ENCODE measurements around the gene HCN1. TPM values are rescaled to one million over a fixed set of nuclear protein-coding genes. Genes with fewer than 3 reads are reported as not detected.
"Not testable (repeated sequence)": the region's sequence is repeated elsewhere in the genome, so short reads cannot be mapped to it uniquely, and the experiment has no call there.

Gene HCN1
- total and polyA plus RNA-seq, 12 donors: 0.05 to 0.20 (median 0.07) TPM; not detected in 3

DNA sequence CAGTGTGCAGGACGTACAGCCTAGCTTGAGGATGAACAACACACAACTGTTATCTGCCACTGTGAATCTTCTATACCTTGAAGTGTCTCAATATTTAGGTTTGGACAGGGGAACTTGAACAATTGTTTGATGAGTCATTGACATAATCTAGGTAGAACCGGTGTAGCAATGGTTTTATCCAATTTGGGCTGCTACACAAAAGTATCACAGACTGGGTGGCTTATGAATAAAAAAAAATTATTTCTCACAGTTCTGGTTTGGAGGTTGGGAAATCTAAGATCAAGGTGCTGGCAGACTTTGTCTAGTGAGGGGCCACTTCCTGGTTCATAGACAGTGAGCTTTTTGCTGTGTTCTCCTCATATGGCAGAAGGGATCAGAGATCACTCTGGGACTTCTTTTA is 359.7 kb downstream of the HCN1 start:
- WGBS, 2 donors: 70 to 74% methylated on average over 2 of the region's 2 CpGs
- Histone ChIP-seq H3K27ac (peak overlapping the region in 2 of 10 donors; percentile 67 to 78), H3K4me1 (peaks cover 0 to 19% (median 0%) of the 10 kb centered on the region in 9 donors), H3K9me3 (peaks cover 0 to 12% (median 0%) of the 10 kb centered on the region in 11 donors), H3K27me3 (no peaks in the 10 kb centered on the region), H3K4me3 (no peak overlapping the region), H3K36me3 (no peaks in the 10 kb centered on the region)
- DNase-seq: no peak
- peak in 1 of 8 donors; percentile 7 for ATAC-seq
- TF ChIP-seq, protein P1, sequence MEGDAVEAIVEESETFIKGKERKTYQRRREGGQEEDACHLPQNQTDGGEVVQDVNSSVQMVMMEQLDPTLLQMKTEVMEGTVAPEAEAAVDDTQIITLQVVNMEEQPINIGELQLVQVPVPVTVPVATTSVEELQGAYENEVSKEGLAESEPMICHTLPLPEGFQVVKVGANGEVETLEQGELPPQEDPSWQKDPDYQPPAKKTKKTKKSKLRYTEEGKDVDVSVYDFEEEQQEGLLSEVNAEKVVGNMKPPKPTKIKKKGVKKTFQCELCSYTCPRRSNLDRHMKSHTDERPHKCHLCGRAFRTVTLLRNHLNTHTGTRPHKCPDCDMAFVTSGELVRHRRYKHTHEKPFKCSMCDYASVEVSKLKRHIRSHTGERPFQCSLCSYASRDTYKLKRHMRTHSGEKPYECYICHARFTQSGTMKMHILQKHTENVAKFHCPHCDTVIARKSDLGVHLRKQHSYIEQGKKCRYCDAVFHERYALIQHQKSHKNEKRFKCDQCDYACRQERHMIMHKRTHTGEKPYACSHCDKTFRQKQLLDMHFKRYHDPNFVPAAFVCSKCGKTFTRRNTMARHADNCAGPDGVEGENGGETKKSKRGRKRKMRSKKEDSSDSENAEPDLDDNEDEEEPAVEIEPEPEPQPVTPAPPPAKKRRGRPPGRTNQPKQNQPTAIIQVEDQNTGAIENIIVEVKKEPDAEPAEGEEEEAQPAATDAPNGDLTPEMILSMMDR (IDR thresholded peaks at IDR 0.05): no peak
- intact Hi-C loops (cut with DNase I): loop anchor here in 1 of 10 donors (10.0 kb wide), 1 partner anchor 62 kb away; no protein-coding TSS in a partner anchor

DNA sequence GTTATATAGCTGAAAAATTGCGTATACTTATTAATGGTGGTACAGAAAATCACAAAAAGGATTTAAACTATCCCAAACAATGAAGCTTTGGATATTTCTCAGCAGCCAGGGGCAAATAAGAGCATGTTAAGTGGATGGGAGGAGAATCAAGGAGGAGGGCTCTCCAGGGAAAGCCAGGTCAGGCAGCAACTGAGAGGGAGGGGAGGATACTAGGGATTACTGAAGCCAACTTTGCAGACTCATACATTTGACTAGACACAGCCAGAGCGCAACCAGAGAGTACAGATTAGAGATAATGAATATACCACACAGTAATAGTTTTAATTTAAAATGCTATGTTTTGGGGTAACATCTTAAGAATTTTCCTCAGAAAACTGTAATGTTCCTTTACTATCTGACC is 360.2 kb downstream of the HCN1 start:
- Histone ChIP-seq H3K36me3 (no peaks in the 10 kb centered on the region), H3K9me3 (peaks cover 0 to 12% (median 0%) of the 10 kb centered on the region in 11 donors), H3K4me1 (peaks cover 0 to 19% (median 0%) of the 10 kb centered on the region in 9 donors), H3K4me3 (no peak overlapping the region), H3K27me3 (no peaks in the 10 kb centered on the region), H3K27ac (peak overlapping the region in 8 of 10 donors; percentile 36 to 85 (median 73))
- DNase-seq: peak in 1 of 2 donors; percentile 4
- TF ChIP-seq, protein P1 (IDR thresholded peaks at IDR 0.05): no peak
- intact Hi-C loops (cut with DNase I): loop anchor here in 1 of 10 donors (10.0 kb wide), 1 partner anchor 61 kb away; no protein-coding TSS in a partner anchor
- ATAC-seq: peak; percentile 61 to 92 (median 76)
- WGBS, 2 donors: 63 to 71% methylated on average over 2 of the region's 2 CpGs

DNA sequence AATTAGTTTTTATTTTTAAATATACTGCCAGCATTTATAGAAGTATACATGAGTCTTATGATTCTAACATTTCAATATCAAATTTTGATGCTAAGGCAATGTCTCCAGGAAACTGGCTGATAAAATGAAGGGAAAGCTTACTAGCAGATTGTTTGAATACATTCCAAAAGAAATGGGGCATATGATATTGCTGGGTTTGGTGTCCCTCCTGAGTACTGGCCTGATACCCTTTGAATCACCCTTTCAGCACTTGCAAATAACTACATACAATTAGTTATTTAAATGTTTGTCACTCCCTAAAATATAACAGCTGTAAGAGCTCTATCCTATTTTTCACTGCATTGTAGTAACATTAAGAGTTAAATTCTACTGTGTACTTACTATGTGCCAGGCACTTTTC is 360.8 kb downstream of the HCN1 start:
- no peak for DNase-seq
- intact Hi-C loops (cut with DNase I): loop anchor here in 1 of 10 donors (10.0 kb wide), 1 partner anchor 61 kb away; no protein-coding TSS in a partner anchor
- Histone ChIP-seq H3K4me1 (peaks cover 0 to 19% (median 0%) of the 10 kb centered on the region in 9 donors), H3K9me3 (peaks cover 0 to 12% (median 0%) of the 10 kb centered on the region in 11 donors), H3K4me3 (no peak overlapping the region), H3K27me3 (no peaks in the 10 kb centered on the region), H3K36me3 (no peaks in the 10 kb centered on the region), H3K27ac (peak overlapping the region in 9 of 10 donors; percentile 36 to 85 (median 68))
- ATAC-seq: peak in 2 of 8 donors; percentile 26 to 56
- TF ChIP-seq, protein P1 (IDR thresholded peaks at IDR 0.05): no peak

DNA sequence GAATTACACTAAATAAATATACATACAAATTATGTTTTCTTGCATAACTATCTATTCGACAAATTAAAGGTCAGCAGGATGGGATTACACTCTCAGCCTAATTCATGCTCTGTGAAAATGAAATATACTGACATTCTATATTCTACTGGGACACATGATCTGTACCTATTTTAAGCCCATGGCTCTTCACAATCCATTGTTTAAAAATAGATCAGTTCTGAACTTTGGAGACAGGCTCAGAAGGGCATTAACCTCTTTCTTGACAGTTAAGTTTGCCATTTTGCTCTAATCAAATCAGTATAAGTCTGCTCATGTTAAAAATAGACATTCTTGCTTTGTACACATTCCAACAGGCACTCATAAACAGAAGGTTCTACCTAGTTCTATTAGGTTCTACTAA is 361.2 kb downstream of the HCN1 start:
- H3K4me3 ChIP-seq: no peak overlapping the region
- no peaks in the 10 kb centered on the region for H3K27me3 ChIP-seq
- intact Hi-C loops (cut with DNase I): loop anchor here in 1 of 10 donors (10.0 kb wide), 1 partner anchor 60 kb away; no protein-coding TSS in a partner anchor
- H3K4me1 ChIP-seq: peaks cover 0 to 19% (median 0%) of the 10 kb centered on the region in 9 donors
- peaks cover 0 to 12% (median 0%) of the 10 kb centered on the region in 11 donors for H3K9me3 ChIP-seq
- TF ChIP-seq, protein P1 (IDR thresholded peaks at IDR 0.05): no peak
- ATAC-seq (peak; percentile 74 to 97 (median 93)), DNase-seq (no peak)
- H3K27ac ChIP-seq: peak overlapping the region in 9 of 10 donors; percentile 36 to 85 (median 68)
- 28 to 48% methylated on average over 1 of the region's 1 CpG for WGBS, 2 donors
- no peaks in the 10 kb centered on the region for H3K36me3 ChIP-seq

DNA sequence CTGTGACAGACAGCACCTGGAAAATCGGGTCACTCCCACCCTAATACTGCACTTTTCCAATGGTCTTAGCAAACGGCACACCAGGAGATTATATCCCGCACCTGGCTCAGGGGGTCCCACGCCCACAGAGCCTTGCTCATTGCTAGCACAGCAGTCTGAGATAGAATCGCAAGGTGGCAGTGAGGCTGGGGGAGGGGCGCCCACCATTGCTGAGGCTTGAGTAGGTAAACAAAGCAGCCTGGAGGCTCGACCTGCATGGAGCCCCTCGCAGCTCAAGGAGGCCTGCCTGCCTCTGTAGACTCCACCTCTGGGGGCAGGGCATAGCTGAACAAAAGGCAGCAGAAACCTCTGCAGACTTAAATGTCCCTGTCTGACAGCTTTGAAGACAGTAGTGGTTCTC is 383.6 kb downstream of the HCN1 start:
- H3K4me1 ChIP-seq; H3K4me3 ChIP-seq; H3K27me3 ChIP-seq; intact Hi-C loops (cut with DNase I); ATAC-seq; H3K27ac ChIP-seq; DNase-seq; H3K36me3 ChIP-seq: not testable (repeated sequence)
- 88 to 91% methylated on average over 8 of the region's 8 CpGs for WGBS, 2 donors
- peaks cover 0 to 48% (median 0%) of the 10 kb centered on the region in 11 donors for H3K9me3 ChIP-seq
